ENCODE data around the gene SRPK3. TPM values are rescaled to one million over a fixed set of nuclear protein-coding genes. Genes with fewer than 3 reads are reported as not detected.

SRPK3 gene
- total RNA-seq, 1 experiment from 2014 or later: 1.6 TPM

DNA sequence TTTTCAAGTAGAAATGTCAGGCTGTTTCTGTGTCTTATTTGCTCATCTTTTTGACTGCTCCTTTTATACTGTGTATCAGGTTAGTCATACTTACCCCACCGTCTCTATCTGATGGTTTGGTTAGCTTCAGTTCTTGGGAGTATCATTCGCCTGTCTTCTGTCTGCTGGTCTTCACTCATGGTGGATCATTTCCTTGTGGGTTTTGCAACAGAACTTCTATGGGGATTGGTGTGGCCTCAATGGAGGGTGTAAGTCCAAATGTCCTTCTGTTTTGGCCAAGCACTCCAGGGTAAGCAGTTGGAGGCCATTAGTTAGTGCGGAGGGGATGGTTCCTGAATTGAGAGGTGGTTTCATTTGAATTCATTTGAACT, 49.0 kb upstream of the SRPK3 start:
- H3K4me1 ChIP-seq (ENCODE audit: control insufficient read depth, insufficient read depth, low read length): peaks cover 14% of the 10 kb centered on the region
- no peak overlapping the region for H3K4me3 ChIP-seq (ENCODE audit: low read depth in 2 of 2, low read length in 2 of 2)
- intact Hi-C loops (cut with micrococcal nuclease; ENCODE audit: unreplicated experiment) (no loop called here), in situ Hi-C loops (cut with HindIII; ENCODE audit: low pct_unique_long_range_greater_than_20kb, low sequenced_read_pairs) (no loop called here)
- ATAC-seq: no peak
- ChIA-PET POLR2A (no interaction called here), CTCF (no interaction called here)
- no peak for TF ChIP-seq SIN3A (IDR thresholded peaks at IDR 0.05; ENCODE audit: borderline replicate concordance, insufficient read depth, low read depth, low read length)
- TF ChIP-seq, protein P1, sequence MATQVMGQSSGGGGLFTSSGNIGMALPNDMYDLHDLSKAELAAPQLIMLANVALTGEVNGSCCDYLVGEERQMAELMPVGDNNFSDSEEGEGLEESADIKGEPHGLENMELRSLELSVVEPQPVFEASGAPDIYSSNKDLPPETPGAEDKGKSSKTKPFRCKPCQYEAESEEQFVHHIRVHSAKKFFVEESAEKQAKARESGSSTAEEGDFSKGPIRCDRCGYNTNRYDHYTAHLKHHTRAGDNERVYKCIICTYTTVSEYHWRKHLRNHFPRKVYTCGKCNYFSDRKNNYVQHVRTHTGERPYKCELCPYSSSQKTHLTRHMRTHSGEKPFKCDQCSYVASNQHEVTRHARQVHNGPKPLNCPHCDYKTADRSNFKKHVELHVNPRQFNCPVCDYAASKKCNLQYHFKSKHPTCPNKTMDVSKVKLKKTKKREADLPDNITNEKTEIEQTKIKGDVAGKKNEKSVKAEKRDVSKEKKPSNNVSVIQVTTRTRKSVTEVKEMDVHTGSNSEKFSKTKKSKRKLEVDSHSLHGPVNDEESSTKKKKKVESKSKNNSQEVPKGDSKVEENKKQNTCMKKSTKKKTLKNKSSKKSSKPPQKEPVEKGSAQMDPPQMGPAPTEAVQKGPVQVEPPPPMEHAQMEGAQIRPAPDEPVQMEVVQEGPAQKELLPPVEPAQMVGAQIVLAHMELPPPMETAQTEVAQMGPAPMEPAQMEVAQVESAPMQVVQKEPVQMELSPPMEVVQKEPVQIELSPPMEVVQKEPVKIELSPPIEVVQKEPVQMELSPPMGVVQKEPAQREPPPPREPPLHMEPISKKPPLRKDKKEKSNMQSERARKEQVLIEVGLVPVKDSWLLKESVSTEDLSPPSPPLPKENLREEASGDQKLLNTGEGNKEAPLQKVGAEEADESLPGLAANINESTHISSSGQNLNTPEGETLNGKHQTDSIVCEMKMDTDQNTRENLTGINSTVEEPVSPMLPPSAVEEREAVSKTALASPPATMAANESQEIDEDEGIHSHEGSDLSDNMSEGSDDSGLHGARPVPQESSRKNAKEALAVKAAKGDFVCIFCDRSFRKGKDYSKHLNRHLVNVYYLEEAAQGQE (IDR thresholded peaks at IDR 0.05; ENCODE audit: insufficient read depth in 1 of 2, low read depth in 2 of 2, low read length in 1 of 2): no peak
- no peak for TF ChIP-seq POLR2AphosphoS5 (IDR thresholded peaks at IDR 0.05; ENCODE audit: low read depth, low read length)
- TF ChIP-seq, protein P2, sequence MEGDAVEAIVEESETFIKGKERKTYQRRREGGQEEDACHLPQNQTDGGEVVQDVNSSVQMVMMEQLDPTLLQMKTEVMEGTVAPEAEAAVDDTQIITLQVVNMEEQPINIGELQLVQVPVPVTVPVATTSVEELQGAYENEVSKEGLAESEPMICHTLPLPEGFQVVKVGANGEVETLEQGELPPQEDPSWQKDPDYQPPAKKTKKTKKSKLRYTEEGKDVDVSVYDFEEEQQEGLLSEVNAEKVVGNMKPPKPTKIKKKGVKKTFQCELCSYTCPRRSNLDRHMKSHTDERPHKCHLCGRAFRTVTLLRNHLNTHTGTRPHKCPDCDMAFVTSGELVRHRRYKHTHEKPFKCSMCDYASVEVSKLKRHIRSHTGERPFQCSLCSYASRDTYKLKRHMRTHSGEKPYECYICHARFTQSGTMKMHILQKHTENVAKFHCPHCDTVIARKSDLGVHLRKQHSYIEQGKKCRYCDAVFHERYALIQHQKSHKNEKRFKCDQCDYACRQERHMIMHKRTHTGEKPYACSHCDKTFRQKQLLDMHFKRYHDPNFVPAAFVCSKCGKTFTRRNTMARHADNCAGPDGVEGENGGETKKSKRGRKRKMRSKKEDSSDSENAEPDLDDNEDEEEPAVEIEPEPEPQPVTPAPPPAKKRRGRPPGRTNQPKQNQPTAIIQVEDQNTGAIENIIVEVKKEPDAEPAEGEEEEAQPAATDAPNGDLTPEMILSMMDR (IDR thresholded peaks at IDR 0.05): no peak
- no peak for TF ChIP-seq TCF7L2 (IDR thresholded peaks at IDR 0.05; ENCODE audit: low read depth, low read length)
- BruUV-seq (replicated peaks): no TSS peak
- 0 out of 2 replicates have a peak, but pooled peaks cover 3% of the 10 kb centered on the region for H3K9me3 ChIP-seq (ENCODE audit: control insufficient read depth, insufficient read depth, low read depth, low read length)
- no peak overlapping the region for H3K27ac ChIP-seq (ENCODE audit: low read length)
- DNase-seq (ENCODE audit: low read depth, low spot score): no peak
- no peaks in the 10 kb centered on the region for H3K36me3 ChIP-seq (ENCODE audit: control insufficient read depth, insufficient read depth, low read length)
- H3K27me3 ChIP-seq (ENCODE audit: control insufficient read depth, insufficient read depth, low read length): no peaks in the 10 kb centered on the region

DNA sequence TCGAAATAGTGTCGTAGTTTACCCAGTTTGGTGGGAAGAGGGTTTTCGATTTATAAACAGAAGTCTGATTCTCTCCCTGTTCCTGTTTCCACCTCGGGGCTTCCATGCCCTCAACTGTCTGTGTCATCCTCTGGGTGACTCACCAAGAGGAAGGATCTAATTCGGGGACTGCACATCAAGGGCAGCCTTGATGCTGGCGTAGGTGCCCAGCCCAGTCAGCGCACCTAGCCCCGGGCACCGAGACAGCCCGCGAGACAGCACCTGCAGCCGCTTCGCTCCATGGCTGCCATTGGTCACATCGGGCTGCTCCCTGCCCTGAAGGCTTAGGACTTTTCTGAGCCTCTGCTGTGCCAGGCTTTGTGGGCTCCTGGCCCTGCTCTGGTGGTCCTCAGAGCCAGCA, 48.4 kb upstream of the SRPK3 start:
- POLR2A ChIA-PET: no interaction called here
- H3K27me3 ChIP-seq (ENCODE audit: control insufficient read depth, insufficient read depth, low read length): no peaks in the 10 kb centered on the region
- H3K4me3 ChIP-seq (ENCODE audit: low read depth in 2 of 2, low read length in 2 of 2): no peak overlapping the region
- H3K36me3 ChIP-seq (ENCODE audit: control insufficient read depth, insufficient read depth, low read length): no peaks in the 10 kb centered on the region
- H3K4me1 ChIP-seq (ENCODE audit: control insufficient read depth, insufficient read depth, low read length): peaks cover 9% of the 10 kb centered on the region
- DNase-seq (ENCODE audit: low read depth, low spot score) (no peak), ATAC-seq (no peak)
- 0 out of 2 replicates have a peak, but pooled peaks cover 3% of the 10 kb centered on the region for H3K9me3 ChIP-seq (ENCODE audit: control insufficient read depth, insufficient read depth, low read depth, low read length)
- no peak overlapping the region for H3K27ac ChIP-seq (ENCODE audit: low read length)
- TF ChIP-seq POLR2AphosphoS5 (IDR thresholded peaks at IDR 0.05; ENCODE audit: low read depth, low read length) (no peak), TCF7L2 (IDR thresholded peaks at IDR 0.05; ENCODE audit: low read depth, low read length) (no peak), SIN3A (IDR thresholded peaks at IDR 0.05; ENCODE audit: borderline replicate concordance, insufficient read depth, low read depth, low read length) (no peak)
- TF ChIP-seq, protein P1 (IDR thresholded peaks at IDR 0.05; ENCODE audit: insufficient read depth in 1 of 2, low read depth in 2 of 2, low read length in 1 of 2): no peak
- TF ChIP-seq, protein P2 (IDR thresholded peaks at IDR 0.05): no peak
- in situ Hi-C loops (cut with HindIII; ENCODE audit: low pct_unique_long_range_greater_than_20kb, low sequenced_read_pairs) (no loop called here), intact Hi-C loops (cut with micrococcal nuclease; ENCODE audit: unreplicated experiment) (no loop called here)
- CTCF ChIA-PET: no interaction called here
- BruUV-seq (replicated peaks): no TSS peak

Data from Panc1 (cell line).